ENCODE results near the gene CTPS1. TPM values are rescaled to one million over a fixed set of nuclear protein-coding genes. Genes with fewer than 3 reads are reported as not detected.

CTPS1 gene
- total RNA-seq, 1 experiment from 2014 or later = 85.9 TPM

DNA sequence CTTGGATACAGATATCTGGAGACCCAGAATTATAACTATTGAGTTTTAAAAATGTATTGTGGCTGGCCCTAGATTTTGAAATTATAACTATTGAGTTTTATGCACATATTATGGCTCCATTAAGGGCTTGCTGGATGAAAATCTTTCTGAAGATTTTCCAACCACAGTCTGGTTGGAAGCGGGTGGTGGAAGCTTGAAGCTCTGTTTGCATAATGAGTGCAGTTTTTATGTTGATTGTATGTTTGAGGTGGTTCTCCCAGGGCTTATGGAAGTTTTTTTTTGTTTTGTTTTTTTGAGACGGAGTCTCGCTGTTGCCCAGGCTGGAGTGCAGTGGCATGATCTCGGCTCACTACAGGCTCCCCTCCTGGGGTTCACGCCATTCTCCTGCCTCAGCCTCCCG, 10.1 kb upstream of the CTPS1 start:
- H3K9me3 Mint-ChIP-seq (ENCODE audit: low read depth, unreplicated experiment) = no peaks in the 10 kb centered on the region
- DNase-seq = no peak
- CTCF ChIA-PET = no interaction called here
- H3K4me3 Mint-ChIP-seq (ENCODE audit: low read depth, unreplicated experiment) = no peak overlapping the region
- no peaks in the 10 kb centered on the region for H3K27me3 Mint-ChIP-seq (ENCODE audit: unreplicated experiment)
- TF ChIP-seq, protein P1, sequence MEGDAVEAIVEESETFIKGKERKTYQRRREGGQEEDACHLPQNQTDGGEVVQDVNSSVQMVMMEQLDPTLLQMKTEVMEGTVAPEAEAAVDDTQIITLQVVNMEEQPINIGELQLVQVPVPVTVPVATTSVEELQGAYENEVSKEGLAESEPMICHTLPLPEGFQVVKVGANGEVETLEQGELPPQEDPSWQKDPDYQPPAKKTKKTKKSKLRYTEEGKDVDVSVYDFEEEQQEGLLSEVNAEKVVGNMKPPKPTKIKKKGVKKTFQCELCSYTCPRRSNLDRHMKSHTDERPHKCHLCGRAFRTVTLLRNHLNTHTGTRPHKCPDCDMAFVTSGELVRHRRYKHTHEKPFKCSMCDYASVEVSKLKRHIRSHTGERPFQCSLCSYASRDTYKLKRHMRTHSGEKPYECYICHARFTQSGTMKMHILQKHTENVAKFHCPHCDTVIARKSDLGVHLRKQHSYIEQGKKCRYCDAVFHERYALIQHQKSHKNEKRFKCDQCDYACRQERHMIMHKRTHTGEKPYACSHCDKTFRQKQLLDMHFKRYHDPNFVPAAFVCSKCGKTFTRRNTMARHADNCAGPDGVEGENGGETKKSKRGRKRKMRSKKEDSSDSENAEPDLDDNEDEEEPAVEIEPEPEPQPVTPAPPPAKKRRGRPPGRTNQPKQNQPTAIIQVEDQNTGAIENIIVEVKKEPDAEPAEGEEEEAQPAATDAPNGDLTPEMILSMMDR (IDR thresholded peaks at IDR 0.05; ENCODE audit: unreplicated experiment) = no peak
- H3K27ac Mint-ChIP-seq (ENCODE audit: unreplicated experiment) = no peak overlapping the region
- H3K36me3 Mint-ChIP-seq (ENCODE audit: insufficient read depth, unreplicated experiment) = peaks cover 6% of the 10 kb centered on the region
- BruUV-seq (replicated peaks) = no TSS peak
- intact Hi-C loops (cut with micrococcal nuclease; ENCODE audit: unreplicated experiment) = no loop called here
- peaks cover 12% of the 10 kb centered on the region for H3K4me1 Mint-ChIP-seq (ENCODE audit: low read depth, unreplicated experiment)

DNA sequence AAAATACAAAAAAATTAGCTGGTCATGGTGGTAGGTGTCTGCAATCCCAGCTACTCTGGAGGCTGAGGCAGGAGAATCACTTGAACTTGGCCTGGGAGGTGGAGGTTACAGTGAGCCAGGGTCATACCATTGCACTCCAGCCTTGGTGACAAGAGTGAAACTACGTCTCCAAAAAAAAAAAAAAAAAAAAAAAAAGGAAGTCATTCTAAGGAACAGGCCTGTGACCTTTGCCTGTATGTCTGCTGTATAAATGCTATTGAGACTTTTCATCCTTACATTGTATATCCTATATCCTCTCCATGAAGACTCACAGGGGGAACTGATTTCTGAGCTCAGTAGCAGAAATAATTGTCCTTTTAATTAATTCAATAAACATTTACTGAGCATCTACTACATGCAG, 7.5 kb upstream of the CTPS1 start:
- H3K27ac Mint-ChIP-seq (ENCODE audit: unreplicated experiment) = no peak overlapping the region
- peaks cover 6% of the 10 kb centered on the region for H3K36me3 Mint-ChIP-seq (ENCODE audit: insufficient read depth, unreplicated experiment)
- TF ChIP-seq, protein P1 (IDR thresholded peaks at IDR 0.05; ENCODE audit: unreplicated experiment) = no peak
- no peak overlapping the region for H3K4me3 Mint-ChIP-seq (ENCODE audit: low read depth, unreplicated experiment)
- no peaks in the 10 kb centered on the region for H3K9me3 Mint-ChIP-seq (ENCODE audit: low read depth, unreplicated experiment)
- intact Hi-C loops (cut with micrococcal nuclease; ENCODE audit: unreplicated experiment) = no loop called here
- H3K27me3 Mint-ChIP-seq (ENCODE audit: unreplicated experiment) = no peaks in the 10 kb centered on the region
- CTCF ChIA-PET = interaction anchor here (0.7 kb wide), 1 partner anchor 283 kb away, joined by 5 read pairs; no protein-coding TSS in a partner anchor
- H3K4me1 Mint-ChIP-seq (ENCODE audit: low read depth, unreplicated experiment) = peaks cover 25% of the 10 kb centered on the region
- no peak for DNase-seq
- no TSS peak for BruUV-seq (replicated peaks)

DNA sequence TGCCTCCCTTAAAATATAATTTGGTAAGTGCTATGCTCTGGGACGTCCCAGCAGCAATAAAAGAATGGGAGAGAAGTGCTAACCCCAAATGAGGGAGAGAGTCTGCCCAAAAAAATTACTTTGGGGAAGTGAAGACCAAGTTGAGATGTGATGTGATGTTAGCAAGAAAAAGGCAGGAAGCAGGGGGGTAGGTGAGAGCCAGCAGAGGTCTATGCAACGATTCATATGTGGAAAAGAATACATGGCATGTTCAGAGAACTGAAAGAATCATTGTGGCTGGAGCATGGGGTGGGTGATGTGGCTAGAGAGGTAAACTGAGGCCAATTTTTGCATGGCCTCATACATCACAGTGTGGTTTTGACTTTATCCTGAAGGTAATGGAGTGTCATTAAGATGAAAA, 5.6 kb upstream of the CTPS1 start:
- DNase-seq = no peak
- Mint-ChIP-seq H3K27me3 (ENCODE audit: unreplicated experiment) (no peaks in the 10 kb centered on the region), H3K4me3 (ENCODE audit: low read depth, unreplicated experiment) (no peak overlapping the region), H3K27ac (ENCODE audit: unreplicated experiment) (no peak overlapping the region), H3K9me3 (ENCODE audit: low read depth, unreplicated experiment) (no peaks in the 10 kb centered on the region), H3K4me1 (ENCODE audit: low read depth, unreplicated experiment) (peaks cover 23% of the 10 kb centered on the region), H3K36me3 (ENCODE audit: insufficient read depth, unreplicated experiment) (peaks cover 2% of the 10 kb centered on the region)
- CTCF ChIA-PET = no interaction called here
- BruUV-seq (replicated peaks) = no TSS peak
- TF ChIP-seq, protein P1 (IDR thresholded peaks at IDR 0.05; ENCODE audit: unreplicated experiment) = no peak
- intact Hi-C loops (cut with micrococcal nuclease; ENCODE audit: unreplicated experiment) = no loop called here

DNA sequence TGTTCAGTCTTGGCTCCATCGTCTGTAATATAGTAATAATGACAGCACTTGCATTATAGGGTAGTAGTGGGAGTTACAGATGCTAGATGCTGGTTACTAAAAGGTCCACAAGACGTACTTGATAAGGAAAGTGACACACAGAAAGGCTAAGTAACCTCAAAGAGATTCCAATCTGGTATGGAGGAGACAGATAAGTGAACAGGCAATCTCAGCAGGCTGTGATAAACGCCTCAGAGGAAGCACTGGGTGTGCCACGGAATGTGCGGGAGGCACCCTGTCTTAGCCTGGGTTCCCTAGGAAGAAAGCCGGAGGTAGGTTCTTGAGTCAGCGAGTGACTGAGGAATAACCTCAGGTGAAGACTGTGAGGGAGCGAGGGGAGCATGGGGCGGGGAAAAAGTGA, 4.6 kb upstream of the CTPS1 start:
- CTCF ChIA-PET = no interaction called here
- Mint-ChIP-seq H3K4me1 (ENCODE audit: low read depth, unreplicated experiment) (peaks cover 26% of the 10 kb centered on the region), H3K27ac (ENCODE audit: unreplicated experiment) (no peak overlapping the region), H3K4me3 (ENCODE audit: low read depth, unreplicated experiment) (no peak overlapping the region), H3K36me3 (ENCODE audit: insufficient read depth, unreplicated experiment) (peaks cover 11% of the 10 kb centered on the region), H3K9me3 (ENCODE audit: low read depth, unreplicated experiment) (no peaks in the 10 kb centered on the region), H3K27me3 (ENCODE audit: unreplicated experiment) (no peaks in the 10 kb centered on the region)
- intact Hi-C loops (cut with micrococcal nuclease; ENCODE audit: unreplicated experiment) = no loop called here
- BruUV-seq (replicated peaks) = no TSS peak
- no peak for DNase-seq
- TF ChIP-seq, protein P1 (IDR thresholded peaks at IDR 0.05; ENCODE audit: unreplicated experiment) = no peak

Measured in Calu3 (cell line).